HG03025 (cell line): ENCODE results near the gene DNAJA1.
A peak's percentile ranks its signal among the peaks of the same experiment; 100 is the strongest.

Experiments used
- ATAC-seq: cut with Tn5 transposase; IDR thresholded peaks from one replicate; pipeline ENCODE4 v1.9.1; 2021; ENCODE audit warnings: mild to moderate bottlenecking, moderate library complexity; ENCODE audit not compliant: unreplicated experiment, low FRiP score

The DNAJA1 gene

GRCh38 chr9:33025572-33026342 is 684 bp downstream of the DNAJA1 start:
- peak; percentile 33 for ATAC-seq

- no peak for ATAC-seq
Measured at GRCh38 chr9:33029231-33029786, 4.2 kb downstream of the DNAJA1 start.

GRCh38 chr9:33030285-33030684 is 5.2 kb downstream of the DNAJA1 start:
- ATAC-seq = no peak

- no peak for ATAC-seq
Measured at GRCh38 chr9:33032292-33032691, 7.2 kb downstream of the DNAJA1 start.

- no peak for ATAC-seq
Measured at GRCh38 chr9:33032865-33033264, 7.8 kb downstream of the DNAJA1 start.

- ATAC-seq = no peak
Measured at GRCh38 chr9:33040792-33041431, 15.8 kb downstream of the DNAJA1 start.

- no peak for ATAC-seq
Measured at GRCh38 chr9:33041432-33042188, 16.5 kb downstream of the DNAJA1 start.

GRCh38 chr9:33042473-33042872 is 17.4 kb downstream of the DNAJA1 start:
- no peak for ATAC-seq

GRCh38 chr9:33043671-33044070 is 18.6 kb downstream of the DNAJA1 start:
- ATAC-seq = no peak

GRCh38 chr9:33044162-33044673 is 19.1 kb downstream of the DNAJA1 start:
- peak; percentile 73 for ATAC-seq

- no peak for ATAC-seq
Measured at GRCh38 chr9:33044677-33045282, 19.7 kb downstream of the DNAJA1 start.

GRCh38 chr9:33046061-33046460 is 21.0 kb downstream of the DNAJA1 start:
- ATAC-seq = no peak

GRCh38 chr9:33048054-33048465 is 23.0 kb downstream of the DNAJA1 start:
- no peak for ATAC-seq

GRCh38 chr9:33049680-33050361 is 24.7 kb downstream of the DNAJA1 start:
- ATAC-seq = peak; percentile 68

GRCh38 chr9:33051144-33051543 is 26.1 kb downstream of the DNAJA1 start:
- ATAC-seq = no peak

GRCh38 chr9:33065157-33066076 is 40.3 kb downstream of the DNAJA1 start:
- peak; percentile 83 for ATAC-seq

- ATAC-seq = no peak
Measured at GRCh38 chr9:33068991-33069390, 43.9 kb downstream of the DNAJA1 start.

- ATAC-seq = peak; percentile 97
Measured at GRCh38 chr9:33076046-33077004, 51.3 kb downstream of the DNAJA1 start, which contains the start of gene SMU1. TSS of gene SMU1 (minus strand) at chr9:33076674. CDS start at chr9:33076608, 66 bp downstream.
